Activated T-helper 1 cell treated with Interleukin-2 at 50 U/mL for 16 hours (primary cell): ENCODE data around the gene RFX2.
"Not testable (repeated sequence)": the region's sequence is repeated elsewhere in the genome, so short reads cannot be mapped to it uniquely, and the experiment has no call there.

Source experiments
- DNase-seq: peaks from one replicate; pipeline ENCODE4 v3.0.0-alpha.2; 2020; ENCODE audit warnings: low read depth

Gene RFX2

DNA sequence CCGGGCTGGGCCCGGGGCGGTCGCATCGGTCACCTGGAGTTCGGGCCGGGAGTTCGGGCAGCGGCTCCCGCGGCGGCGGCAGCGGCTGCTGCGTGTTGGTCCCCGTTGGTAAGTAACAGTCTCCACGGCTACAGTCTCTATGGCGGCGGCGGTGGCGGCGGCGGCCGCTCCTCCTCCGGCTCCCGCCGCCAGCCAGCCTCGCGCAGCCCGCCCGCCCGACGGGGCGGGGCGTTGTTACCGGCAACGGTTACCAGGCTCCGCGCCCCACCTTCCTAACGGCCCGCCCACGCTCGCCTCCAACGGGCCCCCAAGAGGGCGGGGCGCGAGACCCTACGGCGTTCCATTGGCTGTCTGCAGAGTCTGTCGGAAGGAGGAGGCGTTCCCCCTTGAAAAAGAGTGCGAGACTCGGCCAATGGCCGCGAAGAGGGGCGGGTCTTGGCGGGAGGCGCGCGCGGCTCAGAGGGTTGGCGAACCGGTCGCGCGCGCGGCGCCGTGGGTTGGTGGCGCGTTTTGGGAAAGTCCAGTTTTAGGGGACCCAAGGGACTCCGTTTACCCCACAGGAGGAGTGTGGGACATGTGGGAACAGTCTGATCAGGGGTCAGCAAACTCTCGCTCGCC, at the start of gene RFX2:
RFX2 (minus strand) TSS at position 141 of the 618 bp plus-strand sequence. CDS start 63,004 bp downstream, outside the sequence.
- DNase-seq, result peak; percentile 99

DNA sequence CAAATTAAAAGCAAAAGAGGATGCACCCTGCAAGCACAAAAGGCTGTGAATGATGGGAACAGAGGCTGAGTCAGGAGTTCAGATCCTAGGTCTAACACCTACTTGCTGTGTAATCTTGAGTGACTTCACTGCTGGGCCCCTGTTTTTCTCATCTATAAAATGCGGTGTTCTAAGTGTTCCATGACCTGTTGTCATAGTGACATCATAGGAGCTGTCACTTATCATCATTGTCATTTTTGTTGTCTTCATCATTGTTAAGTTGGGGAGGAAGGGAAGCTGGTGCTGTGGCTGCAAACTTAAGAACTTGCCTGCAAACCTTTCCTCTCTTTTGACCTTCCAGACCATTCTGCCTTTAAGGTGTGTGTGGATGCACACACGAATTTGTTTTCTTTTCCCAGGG, 45.7 kb upstream of the RFX2 start:
- DNase-seq, result no peak

DNA sequence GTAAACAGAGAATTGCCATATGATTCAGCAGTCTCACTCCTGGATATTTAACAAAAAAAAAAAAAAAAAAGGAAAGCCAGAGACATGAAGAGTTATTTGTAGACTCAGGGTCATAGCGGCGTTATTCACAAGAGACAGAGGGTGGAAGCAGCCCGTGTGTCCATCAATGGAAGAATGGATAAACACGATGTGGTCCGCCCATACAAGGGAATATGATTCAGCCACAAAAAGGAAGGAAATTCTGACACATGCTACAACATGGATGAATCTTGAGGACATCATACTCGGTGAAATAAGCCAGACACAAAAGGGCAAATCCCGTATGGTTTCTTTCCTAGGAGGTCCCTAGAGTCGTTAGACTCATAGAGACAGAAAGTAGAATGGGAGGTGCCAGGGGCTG, 40.0 kb upstream of the RFX2 start:
- no peak for DNase-seq

DNA sequence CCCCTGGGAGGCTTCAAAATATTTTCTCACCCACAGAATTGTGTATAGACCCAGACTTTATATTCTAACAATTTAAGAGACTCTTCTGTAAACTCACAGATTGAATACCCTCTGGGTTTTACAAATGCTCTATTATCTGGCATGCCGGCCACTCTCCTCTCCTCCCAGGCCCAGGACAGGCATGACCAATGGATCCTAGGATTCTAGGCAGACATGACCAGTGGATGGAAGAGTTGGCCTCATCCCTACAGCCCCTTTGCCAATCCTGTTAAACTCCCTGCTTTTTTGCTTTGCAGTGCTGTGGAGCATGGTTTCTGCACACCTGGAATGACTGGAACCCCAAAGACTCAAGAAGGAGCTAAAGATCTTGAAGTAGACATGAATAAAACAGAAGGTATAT, 30.9 kb upstream of the RFX2 start:
- no peak for DNase-seq

DNA sequence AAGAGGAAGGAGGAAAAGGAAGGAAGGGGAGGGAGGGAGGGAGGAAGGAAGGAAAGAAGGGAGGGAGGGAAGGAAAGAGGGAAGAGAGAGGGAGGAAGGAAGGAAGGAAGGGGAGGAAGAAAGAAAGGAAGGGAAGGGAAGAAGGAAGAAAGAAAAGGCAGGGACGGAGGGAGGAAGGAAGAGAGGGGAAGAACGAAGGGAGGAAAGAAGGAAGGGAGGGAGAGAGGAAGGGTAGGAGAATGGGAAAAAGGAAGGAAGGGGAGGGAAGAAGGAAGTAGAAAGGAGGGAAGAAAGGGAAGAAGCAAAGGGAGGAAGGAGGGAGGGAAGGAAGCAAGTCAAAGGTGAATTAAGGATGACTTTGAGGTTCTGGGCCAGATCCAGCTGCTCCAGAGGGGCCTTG, 28.2 kb upstream of the RFX2 start:
- no peak for DNase-seq

DNA sequence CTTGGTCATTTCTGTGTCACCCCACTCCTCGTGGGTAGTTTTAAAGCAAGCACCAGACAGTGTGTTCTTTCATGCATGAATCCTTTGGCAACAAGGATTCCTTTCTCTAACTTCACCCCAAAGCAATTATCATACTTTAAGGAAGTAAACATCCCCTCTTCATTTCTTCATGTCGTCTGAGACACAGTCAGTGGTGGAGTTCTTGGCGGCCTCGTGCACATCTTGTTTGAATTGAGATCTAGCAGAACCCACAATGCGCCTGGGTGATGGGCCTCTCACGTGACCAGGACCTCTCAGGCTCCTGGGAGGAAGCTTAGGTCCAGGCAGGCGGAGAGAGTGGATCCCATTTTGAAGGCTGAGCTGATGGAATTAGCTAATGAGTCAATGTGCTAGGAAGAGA, 27.8 kb upstream of the RFX2 start:
- no peak for DNase-seq

DNA sequence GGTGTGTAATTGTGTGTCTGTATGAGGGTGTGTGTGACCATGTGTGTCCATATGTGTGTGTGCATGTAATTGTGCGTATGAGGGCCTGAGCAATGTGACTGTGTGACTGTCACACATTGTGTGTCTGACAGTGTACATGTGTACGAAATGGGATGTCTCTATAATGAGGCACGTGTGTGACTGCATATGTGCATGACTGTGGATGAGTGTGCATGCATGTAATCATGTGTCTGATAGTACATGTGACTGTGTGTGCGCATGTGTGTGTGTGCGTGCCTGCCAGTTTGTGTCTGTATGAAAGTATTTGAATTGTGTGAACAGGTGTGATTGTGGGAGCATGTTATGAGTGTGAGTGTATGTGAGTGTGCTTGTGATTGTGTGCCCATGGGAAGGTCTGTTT, 22.9 kb upstream of the RFX2 start:
- DNase-seq, result no peak

DNA sequence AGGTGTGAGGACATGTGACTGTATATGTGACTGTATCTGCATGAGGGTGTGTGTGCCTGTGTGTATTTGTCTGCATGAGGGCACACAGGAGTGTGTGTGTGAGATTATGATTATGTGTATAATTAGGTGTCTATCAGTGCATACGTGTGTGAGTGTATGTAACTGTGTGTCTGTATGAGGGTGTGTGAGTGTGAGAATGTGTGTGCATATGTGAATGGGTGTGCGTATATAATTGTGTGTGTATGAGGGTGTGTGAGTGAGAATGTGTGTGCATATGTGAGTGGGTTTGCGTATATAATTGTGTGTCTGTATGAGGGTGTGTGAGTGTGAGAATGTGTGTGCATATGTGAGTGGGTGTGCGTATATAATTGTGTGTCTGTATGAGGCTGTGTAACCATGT, 22.2 kb upstream of the RFX2 start:
- DNase-seq, result no peak

DNA sequence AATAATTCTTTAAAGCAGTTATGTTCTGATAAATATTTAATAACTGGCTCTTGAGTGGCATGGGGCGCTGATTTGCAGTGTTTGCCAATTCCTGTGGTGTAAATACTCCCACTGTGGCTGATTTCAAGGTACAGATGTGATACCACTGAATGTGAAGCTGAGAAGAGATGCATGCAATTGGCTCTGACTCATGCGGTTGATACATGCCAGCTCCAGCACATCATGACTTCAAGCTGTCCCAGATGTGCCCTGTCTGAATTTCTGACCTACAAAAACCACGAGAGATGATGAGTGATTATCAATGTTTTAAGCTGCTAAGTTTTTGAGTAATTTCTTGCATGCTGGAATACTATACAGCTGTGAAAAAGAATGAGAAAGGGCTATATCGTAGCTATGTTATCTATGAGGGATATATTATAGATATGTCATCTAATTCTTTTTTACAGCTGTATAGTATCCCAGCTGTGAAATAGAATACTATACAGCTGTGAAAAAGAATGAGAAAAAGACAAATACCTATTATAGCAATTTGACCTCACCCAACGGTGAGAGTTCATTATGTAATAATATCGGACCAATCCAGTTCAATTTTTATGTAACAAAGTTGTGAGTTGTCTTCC, 17.5 kb upstream of the RFX2 start:
- no peak for DNase-seq

DNA sequence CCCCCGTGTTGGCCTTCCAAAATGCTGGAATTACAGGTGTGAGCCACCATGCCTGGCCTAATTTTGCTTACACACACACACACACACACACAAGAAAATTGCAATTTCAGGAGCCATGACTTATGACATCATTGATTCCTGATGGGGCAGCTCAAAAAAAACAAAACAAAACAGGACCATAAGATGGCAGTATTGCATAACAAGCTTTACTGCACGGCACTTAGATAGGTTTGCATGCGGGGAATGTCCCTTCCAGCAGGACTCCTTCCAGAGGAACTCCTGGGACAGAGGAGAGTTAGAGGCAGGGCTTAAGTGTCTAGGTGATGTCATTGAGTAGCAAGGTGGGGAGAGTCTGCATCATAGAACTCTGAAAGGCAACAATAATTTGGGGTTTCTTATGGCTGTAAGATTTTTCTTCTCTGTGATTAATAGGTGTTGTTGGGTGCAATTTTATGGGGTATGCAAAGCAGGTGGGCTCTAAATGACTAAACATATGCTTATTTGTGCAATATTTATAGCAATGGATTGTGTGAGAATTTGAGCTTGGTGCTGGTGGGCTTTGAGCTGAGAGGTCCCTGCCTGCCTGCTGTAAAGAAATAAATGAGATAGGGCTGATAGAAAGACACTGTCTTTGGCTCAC, 16.2 kb upstream of the RFX2 start:
- DNase-seq, result no peak

DNA sequence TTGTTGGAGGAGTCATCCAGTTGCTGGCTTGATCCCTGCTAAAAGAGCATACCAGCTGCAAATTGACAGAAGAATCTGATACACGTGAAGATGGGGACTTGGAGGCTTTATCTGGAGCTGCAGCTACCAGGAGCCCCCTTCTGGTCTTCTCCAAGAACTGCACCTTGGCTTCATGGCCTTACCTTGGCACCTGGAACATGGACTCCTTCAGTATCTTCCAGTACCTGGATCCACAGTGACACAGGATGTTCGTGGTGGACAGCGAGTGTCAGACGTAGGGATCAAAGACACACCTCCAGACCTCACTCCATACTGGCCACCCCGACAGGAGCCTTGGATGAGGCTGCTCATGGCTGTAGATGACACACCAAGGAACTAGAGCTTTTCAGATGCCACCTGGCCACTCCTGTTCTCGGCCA, 15.3 kb upstream of the RFX2 start:
- DNase-seq, result peak; percentile 37

DNA sequence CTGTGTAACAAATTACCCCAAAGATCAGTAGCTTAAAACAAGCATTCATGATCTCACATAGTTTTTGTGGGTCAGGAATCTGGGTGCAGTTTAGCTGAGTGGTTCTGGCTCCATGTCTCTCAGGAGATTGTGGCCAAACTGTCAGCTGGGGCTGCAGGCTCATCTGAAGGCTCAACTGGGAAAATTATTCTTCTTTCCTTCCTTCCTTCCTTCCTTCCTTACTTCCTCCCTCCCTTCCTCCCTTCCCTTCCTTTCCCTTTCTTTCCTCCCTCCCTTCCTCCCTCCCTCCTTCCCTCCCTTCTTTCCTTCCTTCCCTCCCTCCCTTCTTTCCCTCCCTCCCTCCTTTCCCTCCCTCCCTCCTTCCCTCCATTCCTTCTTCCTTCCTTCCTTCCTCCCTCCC, 8.7 kb upstream of the RFX2 start:
- DNase-seq, result no peak

DNA sequence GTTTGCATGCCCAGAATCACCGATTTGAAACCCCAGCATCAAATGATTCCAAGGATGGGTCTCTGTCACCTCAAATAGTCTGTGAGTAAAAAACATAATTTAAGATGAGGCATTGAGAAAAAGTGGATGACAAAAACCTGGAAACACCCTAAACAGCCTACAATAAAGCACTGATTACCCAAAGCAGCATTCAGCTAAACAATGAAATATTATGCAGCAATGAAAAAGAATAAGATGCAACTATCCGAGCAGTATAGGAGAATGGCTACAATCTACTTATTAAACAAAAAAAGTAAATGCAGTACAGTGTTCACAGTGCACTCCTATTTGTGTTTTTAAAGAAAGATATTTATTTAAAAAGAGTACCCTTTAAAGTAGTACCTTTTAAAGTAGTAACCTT, 7.7 kb upstream of the RFX2 start:
- no peak for DNase-seq

DNA sequence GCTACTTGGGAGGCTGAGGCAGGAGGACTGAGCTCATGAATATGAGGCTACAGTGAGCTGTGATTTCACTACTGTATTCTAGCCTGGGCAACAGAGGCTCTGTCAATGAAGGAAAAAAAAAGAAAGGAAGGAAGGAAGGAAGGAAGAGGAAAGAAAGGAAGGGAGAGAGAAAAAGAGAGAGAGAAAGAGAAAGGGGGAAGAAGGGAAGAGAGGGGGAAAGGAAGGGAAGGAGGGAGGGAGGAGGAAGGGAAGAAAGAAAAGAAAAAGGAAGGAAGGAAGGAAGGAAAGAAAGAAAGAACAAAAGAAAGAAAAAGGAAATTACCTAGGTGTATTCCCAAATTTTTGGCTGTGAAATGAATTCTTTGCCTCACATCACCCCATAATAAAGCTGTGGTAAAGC, 7.2 kb upstream of the RFX2 start:
- no peak for DNase-seq

DNA sequence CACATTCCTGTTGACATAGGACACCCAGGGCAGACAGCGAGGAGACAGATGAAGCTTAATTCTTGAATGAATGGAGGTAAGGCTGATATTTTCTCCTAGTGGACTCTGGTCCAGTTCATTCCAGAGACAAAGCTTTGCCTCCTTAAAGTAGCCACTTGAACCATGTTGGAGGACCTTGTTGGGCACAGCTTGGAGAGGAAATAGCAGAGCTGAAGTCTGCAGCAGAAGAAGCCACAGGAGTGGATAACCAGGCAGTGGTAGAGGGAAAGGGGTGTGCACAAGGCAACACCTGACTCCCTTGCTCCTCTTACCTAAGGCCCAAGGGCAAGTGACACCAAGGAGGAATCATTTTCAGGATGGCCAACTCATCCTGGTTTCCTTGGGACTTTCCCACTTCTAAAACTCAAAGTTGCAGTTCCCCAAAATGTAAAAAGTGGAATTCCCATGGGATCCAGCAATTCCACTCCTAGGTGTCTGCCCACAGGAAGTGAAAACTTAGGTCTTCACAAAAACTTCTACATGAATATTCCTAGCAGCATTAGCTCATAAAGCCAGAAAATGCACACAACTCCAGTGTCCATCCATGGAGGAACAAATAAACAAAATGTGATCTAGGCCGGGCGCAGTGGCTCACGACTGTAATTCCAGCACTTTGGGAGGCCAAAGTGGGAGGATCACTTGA, 6.6 kb upstream of the RFX2 start:
- DNase-seq, result no peak

DNA sequence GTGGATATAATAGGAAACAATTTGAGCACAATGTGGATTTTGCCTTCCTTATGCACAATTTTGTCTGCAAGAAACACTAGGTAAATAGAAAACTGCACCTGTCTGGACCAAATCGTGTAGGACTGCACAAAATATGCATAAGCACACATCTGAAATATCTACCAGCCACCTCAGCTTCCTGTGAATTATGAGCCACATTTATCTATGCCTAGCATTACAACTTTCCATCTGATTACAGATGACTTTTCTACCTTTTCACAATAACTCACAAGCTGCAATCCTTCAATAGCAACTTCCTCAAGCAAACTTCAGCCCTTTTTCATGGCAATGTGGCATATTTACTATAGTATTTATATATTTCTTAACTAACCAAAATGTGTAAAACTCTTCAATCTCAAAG, 5.7 kb upstream of the RFX2 start:
- DNase-seq, result no peak

DNA sequence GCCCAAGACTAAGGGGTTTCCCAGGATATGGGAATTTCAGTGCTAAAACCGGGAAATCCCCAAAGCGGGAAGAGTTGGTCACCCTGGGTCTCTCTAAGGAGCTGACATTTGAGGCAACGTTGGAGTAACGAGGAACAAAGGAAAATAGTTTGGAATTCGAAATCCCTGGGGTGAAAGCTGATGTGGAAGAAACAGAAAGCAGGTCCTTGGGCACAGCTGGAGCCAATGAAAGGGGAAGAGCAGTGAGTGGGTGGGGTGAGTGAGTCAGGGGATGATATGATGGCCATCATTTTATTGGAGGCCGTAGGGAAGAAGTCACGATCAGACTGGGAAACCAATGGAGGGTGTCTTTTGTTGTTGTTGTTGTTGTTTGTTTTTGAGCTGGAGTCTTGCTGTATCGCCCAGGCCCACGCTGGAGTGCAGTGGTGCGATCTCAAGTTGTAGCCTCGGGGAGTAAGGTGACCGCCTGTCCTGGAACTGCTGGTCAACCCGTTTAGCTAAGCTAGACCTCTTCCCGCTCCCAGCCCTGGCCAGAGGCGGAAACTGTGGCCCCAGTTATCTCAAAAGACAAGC, 3.4 kb upstream of the RFX2 start:
- no peak for DNase-seq

DNA sequence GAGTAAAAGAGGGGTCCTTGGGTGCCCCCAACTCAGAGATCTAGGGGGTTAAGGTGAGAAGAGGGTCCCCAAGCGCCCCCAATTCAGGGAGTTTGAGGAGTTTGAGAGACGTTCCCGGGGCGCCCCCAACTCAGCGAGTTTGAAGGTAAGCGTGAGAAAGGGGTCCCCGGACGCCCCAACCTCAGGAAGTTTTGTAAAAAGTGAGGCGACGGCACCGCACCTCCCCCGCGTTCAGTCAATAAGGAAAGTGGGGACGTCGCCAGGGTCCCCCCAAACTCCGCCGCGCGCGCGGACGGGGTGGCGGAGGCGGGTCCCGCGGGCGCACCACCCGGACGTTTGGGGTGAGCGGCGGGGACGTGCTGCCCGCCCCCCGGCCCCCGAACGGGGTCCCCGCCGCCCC, 353 bp downstream of the RFX2 start:
- no peak for DNase-seq

DNA sequence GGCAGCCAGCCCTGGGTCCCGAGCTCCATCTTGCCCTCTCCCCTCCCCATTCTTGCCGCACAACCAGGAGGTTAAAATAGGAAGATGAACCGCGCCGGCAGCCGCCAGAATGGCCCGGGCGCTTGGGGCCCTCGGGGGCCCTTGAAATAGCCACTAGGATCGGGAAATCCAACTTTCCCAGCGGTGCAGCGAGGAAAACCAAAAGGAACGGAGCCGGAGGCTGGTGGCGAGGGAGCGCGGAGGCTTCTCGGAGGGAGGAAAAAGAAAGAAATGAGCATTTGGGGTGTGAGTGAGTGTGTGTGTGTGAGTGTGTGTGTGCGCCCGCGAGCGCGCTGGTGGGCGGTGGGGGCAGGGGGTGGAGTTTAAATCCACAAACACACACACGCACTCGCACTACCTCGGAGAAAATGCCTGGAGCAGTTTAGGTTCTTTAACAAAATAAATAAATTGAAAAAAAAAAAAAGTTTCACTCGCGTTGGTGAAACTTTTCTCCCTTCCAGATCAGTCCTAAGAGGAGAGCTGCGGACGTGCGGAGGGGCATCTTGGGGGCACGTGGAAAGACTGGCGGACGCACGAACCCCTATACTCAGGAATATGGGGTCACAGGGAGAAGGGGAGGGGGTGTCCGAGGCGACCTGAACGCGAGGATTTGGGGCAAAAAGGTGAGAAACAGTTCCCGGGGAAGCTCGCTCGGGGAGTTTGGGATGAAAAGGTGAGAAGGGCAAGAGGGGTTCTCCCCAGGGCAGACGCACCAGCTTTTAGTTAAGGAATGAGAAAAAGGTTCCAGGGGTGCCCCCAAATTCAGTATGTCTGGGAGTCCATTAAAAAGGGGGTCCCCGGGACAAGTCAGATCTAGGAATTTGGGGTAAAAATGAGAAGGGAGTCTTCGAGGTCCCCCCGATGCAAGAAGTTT, 1.3 kb downstream of the RFX2 start:
- DNase-seq, result peak; percentile 25

DNA sequence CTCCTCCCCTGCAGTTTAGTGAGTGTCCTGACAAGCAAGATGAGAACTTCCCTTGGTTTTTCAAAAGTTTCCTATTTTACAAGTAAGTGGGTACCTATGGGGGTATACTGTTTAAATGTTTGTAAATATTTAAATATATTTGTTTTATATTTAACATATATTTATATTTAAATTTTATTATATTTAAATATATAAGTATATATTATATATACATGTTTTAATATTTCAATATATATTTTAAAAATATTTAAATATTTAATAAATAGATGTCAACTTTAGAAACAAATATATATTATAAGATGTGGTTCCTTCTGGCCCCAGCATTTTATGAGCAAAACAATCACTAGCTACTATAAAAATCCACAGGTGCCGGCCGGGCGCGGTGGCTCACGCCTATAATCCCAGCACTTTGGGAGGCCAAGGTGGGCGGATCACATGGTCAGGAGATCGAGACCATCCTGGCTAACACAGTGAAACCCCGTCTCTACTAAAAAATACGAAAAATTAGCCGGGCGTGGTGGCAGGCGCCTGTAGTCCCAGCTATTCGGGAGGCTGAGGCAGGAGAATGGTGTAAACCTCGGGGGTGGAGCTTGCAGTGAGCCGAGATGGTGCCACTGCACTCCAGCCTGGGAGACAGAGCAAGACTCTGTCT, 3.5 kb downstream of the RFX2 start:
- DNase-seq, result not testable (repeated sequence)

DNA sequence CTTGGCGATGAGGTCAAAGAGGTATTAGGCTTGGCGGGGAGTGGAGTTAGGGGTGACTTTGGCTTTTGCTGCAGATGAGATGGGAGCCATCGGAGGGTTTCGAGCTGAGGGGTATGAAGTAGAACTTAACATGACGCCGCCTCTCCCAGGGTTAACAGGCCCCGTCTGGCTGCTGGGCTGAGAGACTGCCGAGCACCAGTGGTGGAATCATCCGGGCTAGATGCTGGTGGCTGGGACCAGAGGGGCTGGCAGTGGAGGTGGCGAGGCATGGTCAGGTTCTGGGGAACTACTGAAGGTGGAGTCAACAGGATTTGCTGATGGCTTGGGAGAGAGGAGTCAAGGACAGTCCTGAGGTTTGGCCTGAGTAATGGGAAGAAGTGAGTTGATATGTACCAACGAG, 4.9 kb downstream of the RFX2 start:
- no peak for DNase-seq
